ENCODE measurements around the gene PDE1A.

- TF ChIP-seq, protein P1, sequence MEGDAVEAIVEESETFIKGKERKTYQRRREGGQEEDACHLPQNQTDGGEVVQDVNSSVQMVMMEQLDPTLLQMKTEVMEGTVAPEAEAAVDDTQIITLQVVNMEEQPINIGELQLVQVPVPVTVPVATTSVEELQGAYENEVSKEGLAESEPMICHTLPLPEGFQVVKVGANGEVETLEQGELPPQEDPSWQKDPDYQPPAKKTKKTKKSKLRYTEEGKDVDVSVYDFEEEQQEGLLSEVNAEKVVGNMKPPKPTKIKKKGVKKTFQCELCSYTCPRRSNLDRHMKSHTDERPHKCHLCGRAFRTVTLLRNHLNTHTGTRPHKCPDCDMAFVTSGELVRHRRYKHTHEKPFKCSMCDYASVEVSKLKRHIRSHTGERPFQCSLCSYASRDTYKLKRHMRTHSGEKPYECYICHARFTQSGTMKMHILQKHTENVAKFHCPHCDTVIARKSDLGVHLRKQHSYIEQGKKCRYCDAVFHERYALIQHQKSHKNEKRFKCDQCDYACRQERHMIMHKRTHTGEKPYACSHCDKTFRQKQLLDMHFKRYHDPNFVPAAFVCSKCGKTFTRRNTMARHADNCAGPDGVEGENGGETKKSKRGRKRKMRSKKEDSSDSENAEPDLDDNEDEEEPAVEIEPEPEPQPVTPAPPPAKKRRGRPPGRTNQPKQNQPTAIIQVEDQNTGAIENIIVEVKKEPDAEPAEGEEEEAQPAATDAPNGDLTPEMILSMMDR (IDR thresholded peaks at IDR 0.05 in 4 of 5, conservative IDR thresholded peaks at IDR 0.05 in 1 of 5): no peak
- TF ChIP-seq POLR2A (IDR thresholded peaks at IDR 0.05): no peak
Measured at GRCh38 chr2:182416861-182417260, 10.0 kb downstream of the PDE1A start.
